Cerebellar cortex (tissue), 1 donor: ENCODE measurements around the gene ESR2.

ENCODE experiments used
- DNase-seq: peaks from one replicate; pipeline ENCODE4 v3.0.0-alpha.2; 2015; ENCODE audit warnings: low spot score

Gene ESR2

DNA sequence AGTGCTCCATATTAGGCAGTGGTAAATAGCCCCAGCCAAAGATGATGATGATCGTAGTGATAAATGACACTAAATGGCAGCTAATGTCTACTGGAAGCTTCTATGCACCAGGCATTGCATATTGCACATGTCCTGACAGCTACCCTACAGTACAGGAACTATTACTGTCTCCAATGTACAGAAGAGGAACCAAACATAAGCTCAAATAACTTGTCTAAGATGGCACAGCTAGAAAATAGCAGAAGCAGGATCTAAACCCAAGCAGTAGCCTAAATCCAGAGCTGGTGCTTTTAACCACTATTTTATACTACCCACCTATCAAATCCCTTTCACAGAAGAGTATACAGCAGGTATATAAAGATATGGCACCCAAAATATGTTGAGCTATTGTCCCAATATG, 28.9 kb downstream of the ESR2 start:
- DNase-seq: no peak

DNA sequence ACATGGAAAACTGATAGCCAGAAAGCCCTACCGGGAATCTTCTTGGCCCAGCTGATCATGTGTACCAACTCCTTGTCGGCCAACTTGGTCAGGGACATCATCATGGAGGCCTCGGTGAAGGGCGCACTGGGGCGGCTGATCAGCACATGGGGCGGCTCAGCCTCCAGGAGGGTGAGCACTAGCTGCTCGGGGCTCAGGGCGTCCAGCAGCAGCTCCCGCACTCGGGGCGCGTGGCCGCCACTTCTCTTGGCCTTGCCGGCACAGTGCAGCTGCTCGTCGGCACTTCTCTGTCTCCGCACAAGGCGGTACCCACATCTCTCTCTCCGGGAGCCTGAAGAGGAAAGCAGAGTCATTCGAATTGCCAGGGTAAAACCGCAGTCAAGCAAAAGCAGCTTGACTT, 33.8 kb downstream of the ESR2 start:
- no peak for DNase-seq

DNA sequence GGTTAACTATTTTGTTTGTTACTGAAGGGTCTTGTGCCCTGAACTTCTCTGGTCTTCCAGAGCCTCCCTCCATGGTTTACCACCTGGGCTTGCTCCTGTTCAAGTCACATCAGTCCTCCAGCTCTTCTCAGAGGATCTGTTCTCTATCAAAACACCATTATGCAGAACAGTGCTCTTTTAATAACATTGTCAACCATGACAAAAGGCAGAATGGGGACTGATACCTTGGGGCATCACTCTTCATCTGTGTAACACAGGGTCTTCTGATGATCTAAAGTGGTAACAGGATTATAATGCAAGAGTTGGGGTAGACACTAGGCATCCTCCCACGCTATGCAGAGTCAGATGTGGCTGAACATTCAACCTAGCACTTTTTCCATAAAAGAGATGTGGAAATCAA, 38.4 kb downstream of the ESR2 start:
- no peak for DNase-seq

DNA sequence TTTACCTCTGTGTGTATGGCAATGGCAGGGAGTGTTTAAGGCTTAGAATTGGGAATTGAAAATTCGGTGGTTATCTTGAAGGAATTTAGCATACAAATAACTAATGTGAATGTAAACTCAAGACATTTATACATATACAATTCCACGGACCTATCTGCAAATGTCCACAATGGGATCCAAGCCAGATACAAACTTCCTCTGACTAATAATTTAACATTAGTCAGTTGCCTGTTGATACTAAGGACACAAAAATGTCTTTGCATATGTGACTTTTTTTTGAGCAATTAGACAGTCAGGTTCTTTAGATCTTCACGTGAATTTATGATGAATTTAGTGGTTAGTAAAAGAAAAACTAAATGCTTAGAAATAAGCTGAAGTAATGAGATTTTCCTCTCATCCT, 40.5 kb downstream of the ESR2 start:
- DNase-seq: no peak

DNA sequence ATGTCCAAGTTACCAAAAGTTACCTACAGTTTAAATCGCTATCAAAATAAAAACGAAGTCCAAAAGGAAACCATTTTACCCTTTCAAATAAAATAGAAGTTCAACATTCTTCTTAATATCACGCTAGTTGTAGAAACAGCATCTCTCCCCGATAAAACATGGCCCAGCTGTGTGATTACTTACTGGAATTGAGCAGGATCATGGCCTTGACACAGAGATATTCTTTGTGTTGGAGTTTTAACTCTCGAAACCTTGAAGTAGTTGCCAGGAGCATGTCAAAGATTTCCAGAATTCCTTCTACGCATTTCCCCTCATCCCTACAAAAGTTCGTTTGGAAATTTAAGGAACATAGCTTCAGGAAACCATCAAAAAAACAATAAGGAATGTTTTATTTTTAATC, 44.8 kb downstream of the ESR2 start:
- no peak for DNase-seq

DNA sequence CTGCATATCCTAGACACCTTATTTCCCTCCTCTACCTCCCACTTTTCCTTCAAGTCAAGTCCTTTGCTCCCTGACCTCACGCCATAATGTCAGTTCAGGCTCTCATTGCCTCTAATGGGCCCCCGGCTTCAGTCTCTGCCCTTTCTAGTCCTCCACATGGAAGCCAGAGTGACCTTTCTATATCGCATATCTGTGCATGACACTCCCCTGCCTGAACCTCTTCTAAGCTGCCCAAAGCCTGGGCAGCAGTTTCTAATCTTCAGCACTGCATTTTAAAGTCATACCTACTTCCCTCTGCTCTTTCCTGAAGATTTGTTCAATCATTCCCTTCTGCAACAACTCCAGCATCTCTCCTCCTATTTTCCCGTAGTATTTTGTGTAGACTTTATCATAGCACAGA, 45.5 kb downstream of the ESR2 start:
- DNase-seq: no peak

DNA sequence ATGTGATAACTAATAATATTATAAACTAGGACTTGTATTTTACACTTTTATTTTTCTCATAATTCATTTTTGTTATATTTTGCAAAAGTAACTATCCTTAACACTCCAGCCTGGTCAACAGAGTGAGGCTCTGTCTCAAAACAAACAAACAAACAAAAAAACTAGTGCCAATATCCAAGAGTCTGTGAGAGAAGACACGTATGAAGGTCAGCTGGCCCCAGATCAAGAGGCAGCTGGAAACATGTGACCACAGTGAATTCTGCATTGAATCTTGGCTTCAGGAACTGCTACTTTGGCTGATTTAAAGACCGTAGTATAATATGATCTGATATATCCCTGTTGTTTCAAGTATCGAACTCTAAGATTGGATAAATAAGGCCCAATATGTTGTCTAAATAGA, 47.0 kb downstream of the ESR2 start:
- no peak for DNase-seq

DNA sequence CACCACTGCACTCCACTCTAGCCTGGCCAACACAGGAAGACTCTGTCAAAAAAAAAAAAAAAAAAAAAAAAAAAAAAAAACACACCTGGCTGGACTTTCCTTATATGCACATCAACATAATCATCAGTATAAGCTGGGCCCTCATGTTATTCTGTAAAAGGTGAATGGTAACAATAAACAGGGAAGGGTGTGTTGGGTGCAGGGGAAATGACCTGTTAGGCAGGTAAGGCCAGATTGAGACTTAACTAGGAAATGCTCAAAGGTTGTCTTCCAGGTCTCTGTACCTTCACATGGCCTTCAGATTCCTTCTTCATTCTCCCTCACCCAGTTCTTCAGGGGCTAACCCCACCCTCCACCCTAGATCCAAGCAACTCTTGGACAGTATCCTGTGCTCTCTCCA, 47.5 kb downstream of the ESR2 start:
- DNase-seq: no peak

DNA sequence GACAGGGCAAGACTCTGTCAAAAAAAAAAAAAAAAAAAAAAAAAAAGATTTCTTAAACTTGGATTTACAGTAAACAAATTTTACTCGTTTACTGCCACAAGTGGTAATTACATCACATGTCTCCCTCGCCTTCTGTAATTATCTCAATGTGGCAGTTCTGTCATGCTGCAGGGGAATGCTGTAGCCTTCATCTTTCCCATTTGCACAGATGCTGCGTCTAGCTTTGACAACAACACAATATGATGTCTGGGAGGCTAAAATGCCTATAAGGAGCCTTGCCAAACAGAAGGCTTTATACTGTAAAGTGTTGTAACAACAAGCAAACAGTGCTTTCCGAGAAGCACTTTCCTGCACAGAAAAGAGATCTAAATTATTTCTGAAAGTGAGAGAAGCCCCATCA, 48.7 kb downstream of the ESR2 start:
- DNase-seq: no peak

DNA sequence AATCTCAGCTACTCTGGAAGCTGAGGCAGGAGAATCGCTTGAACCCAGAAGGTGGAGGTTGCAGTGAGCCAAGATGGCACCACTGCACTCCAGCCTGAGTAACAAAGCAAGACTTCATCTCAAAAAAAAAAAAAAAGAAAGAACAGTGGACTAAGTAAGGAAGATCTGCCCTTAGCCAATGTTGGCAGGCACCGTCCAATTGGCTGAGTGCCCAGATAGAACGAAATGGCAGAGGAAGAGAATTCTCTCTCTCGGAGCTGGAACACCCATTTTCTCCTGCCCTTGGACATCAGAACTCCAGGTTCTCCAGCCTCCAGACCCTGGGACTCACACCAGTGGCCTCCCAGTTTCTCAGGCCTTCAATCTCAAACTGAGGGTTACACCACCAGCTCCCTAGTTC, 49.9 kb downstream of the ESR2 start:
- peak; percentile 18 for DNase-seq

DNA sequence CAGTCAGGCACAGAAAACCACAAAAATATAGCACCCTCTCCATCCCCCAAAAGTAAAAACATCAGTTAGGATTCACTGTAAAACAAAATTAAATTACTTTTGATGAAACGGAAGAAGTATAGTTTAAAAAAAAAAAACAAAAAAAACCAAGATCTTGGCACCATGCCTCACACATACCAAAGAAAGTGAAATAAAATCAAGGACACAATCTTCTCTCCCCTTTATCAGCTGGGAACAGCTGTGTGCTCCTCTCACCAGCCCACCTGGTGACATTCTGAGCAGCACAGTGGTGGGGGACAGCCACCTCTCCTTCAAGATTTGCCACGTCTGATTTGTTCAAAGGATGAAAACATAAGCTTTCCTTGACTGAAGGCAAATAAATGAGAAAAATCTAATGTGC, 55.5 kb downstream of the ESR2 start:
- no peak for DNase-seq

DNA sequence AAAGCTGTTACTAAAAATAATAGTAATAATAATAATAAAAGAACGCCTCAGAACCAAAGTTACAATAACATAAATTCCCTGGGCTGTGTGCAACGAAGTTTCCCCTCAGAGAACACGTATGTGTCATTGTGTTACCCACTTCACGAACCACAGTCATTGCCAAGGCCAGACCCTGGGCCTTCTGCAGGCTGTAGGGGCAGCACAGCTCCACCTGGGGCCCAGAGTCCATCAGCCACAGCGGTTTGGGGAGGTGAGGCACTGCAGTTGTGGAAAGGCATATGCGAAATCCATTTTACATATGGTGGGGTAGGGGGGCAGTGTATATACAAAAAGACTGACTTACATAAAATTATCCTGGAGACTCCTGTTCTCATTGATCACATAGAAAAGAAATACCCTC, 56.1 kb downstream of the ESR2 start:
- no peak for DNase-seq

DNA sequence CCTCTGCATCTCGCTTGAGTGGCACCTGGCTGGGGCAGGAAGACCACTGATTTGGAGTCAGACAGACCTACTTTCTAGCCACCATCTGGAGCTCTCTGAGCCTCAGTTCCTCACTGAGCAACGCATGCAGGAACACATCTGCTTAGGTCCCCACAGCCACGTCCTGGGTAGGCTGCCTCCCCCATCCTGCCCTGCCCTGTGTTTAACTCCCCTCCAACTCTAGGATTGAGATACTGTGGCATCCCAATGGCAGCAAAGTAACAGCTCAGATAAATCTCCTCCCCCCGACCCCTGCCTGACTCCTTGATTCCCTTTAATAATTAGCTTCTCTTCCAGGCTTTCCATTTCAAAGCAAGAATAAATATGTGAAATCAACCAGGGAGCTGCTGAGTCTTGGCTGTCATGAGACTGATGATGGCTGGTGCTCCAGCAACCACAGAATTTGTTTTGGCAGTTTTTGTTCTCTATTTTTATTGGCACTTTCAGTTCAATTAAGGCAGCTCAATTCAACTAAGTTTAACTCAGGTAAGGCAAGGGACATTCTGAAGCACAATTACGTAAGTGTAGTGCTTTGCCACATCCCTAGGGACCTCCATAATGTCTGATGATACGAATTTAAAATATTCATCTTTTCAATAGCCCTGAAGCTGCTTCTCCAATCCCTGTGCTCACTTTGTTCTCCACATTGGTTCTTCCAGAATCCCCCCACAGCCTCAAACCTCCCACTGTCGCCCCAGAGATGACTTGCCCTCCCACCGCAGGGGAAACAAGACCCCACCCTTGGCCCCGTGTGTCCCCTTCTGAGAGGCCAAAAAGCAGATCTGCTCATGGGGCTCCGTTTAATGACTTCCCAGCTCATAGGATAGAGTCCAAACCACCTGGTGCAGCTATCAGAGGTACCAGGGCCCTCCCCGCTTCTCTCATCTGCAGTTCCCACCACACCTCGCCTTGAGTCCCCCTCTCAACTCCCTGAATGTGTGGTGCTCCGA, 58.2 kb downstream of the ESR2 start:
- DNase-seq: no peak

DNA sequence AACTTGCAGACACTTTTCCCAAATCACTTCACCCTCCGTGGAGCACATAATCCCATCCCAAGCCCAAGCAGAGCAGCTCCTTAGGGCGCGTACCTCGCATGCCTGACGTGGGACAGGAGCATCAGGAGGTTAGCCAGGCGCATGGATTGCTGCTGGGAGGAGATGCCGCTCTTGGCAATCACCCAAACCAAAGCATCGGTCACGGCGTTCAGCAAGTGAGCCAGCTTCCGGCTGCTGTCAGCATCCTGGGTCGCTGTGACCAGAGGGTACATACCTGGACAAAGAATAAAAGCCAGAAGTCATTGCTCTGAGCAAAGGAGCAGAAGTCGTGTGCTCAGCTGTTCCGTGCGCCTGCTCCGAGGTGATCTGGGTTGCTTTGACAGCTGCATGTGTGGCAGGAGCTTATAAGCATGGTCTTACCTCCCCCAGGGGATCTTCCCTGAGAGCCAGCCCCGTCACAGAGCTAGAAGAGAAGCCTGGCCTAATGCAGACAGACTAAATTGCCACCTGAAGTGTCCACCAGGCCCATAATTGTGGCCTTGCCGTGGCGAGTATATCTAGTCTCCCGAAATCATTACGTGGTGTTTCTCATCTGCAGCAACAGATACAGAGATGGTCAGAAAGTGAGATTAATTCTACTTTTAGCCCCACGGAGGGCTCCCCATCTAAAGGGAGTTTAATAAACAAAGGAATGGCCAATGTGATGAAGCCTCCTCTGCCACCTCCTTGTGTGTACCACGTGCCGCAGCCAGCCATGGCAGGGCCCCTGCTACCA, 59.1 kb downstream of the ESR2 start:
- DNase-seq: peak; percentile 46

DNA sequence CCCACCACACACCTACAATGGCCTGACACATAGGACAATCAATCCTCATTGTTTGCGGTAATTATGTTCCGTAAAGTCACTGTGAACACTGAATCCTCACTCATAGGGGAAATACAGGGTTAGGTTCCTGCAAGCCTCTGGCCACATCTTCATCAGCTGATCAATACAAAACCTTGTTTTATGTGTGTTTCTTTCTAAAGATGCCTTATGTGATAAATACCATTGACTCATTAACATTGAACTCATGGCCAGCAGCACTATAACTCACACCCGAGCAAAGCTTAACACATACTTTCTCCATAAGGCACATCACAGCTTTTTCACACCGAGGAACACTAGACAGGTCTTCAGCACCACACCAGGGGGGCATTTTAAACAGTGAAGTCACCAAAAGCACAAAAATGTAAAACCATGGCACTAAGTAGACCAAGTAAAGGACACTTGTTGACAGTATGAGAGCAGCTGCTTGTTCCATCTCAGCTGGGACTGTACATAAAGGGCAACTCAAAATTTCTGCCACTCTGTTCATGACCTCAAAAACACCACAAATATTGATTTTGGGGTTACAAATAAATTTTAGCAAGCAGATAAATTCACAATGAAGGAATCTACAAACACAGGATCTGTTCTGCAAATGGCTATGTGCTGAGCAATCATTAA, 60.5 kb downstream of the ESR2 start:
- no peak for DNase-seq

DNA sequence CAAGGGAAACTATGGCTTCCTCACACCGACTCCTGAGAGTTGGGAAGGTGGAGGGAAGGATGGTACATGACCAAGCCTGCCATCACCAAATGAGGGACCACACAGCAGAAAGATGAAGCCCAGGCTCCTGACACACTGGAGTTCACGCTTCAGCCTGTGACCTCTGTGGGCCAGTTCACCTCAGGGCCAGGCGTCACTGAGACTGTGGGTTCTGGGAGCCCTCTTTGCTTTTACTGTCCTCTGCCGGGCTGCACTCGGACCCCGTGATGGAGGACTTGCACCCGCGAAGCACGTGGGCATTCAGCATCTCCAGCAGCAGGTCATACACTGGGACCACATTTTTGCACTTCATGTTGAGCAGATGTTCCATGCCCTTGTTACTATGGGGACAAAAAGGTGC, 61.2 kb downstream of the ESR2 start:
- DNase-seq: no peak

DNA sequence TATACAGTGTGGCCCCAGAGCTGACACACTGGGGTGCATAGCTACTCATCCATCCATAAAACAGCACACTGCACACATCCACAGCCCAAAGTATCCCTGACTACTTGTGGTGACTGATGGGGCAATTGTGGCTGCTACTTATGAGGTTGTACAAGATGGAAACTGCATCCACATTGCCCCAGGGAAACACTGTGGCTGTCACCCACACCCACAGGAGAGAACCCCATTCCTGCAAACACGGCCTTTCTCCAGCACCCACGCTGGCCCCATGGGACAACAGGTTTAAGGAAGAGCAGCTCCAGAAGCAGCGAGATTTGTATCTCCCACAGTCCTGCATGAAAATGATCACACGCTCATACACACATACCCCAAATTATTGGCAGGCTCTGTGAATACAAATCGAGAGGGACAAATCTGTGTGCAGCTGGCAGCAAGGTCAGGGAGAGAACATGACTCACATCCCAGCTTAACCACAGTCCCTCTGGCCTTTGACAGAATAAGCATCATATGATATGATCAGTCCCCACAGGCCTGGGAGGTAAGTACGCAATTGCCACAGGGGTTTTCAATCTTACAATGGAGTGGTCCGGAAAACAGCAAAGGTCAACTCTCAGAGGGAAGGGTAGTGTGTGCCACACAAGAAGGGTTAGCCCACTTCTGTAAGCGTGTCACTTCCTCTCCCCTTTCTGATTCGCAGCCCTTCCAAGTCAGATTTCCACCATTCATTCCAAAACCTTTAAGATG, 61.9 kb downstream of the ESR2 start:
- DNase-seq: no peak

DNA sequence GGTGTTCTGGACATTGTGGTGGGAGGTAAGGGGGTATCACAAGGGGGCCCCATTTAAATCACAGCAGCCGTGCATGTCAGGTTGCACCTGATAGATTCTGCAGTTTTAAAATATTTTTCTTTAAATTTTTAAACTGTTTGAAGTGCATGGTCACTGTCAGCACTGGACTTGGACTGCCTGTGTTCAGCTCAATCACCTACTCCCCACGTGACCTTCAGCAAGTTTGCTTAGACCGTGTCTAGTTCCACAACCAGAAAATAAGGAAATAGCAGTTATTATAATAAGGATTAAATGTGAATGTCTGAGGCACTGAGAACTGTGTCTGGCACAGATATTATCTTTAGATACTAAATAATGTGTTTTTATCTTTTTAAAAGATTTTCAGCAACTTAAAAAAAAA, 64.7 kb downstream of the ESR2 start:
- DNase-seq: no peak

DNA sequence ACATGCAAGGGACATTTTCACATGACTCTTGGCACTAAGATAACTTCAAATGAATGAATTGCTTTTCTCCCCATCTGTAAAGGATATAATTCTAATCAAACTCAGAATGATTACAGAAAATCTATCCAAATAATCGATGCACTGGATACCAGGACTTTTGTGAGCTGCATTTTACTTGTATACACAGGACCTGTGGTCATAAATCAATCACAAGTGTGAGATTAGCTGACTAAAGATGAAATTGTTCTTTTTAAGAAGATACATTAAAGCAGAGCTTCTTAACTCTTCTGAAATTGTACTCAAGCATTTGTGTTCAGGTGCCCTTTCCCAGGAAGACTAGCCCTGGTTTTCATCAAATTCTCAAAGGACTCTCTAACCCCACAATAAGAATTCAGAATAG, 66.3 kb downstream of the ESR2 start:
- no peak for DNase-seq

DNA sequence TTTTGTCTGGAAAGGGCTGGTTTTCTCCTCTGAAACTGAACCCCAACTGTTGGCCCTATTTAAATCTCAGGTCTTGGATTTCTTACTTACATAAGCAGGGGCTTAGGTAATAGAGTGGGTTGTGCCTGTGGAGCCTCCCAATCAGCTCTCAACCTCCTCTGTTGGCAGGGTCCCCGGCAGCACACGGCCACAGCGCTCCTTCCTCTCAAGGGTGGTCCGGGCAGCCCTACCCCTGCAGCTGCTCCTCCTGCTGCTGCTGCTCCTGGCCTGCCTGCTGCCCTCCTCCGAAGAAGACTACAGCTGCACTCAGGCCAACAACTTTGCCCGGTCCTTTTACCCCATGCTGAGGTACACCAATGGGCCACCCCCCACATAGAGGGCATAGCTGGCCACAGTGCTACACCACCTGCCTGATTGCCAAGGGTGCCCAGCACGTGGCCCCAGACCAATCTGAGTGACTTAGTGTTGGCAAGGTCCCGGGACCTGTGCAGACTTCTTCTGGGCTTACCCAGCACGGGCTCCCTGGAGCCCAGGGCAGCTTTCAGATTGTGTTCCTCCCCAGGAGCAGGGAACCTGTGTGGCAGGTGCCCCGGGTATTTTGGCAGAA, 68.9 kb downstream of the ESR2 start:
- DNase-seq: no peak

DNA sequence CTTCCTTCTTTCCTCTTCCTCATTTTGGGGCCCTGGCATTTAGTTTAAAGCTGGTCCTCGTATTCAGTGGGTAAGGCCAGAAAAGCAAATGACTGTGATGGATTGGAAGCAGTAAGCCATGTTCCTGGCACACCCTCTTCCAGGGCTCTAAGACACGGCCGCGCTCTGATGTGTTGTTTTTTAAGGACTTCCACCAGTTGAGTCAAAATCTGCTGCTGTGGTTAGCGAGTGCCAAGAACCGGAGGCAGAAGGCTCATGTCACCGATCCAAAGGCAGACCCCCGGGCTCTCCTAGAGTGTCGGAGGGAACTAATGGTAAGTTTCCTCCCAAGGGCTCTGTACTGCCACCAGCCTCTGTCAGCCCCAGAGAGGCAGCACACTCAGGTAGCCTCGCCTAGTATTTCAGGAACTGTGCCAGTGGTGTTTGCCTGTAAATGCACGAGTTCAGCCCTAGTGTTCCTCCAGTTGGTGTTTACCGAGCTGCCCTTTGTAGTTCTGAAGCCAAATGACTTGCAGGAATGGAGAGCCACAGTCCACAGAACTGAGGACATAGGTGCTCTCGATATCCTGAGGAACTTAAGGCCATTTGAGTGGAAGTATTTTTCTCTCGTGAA, 72.7 kb downstream of the ESR2 start:
- no peak for DNase-seq
